Mucosa of gallbladder (tissue), 1 donor: ENCODE data around the gene APOO. TPM values are rescaled to one million over a fixed set of nuclear protein-coding genes. Genes with fewer than 3 reads are reported as not detected.

Experiments
- DNase-seq: peaks from one replicate; pipeline ENCODE4 v3.0.0-alpha.2; 2020; ENCODE audit warnings: low spot score
- total RNA-seq: library from RNA; stranded (reverse); gene quantifications from one replicate; pipeline ENCODE4 v1.2.1, GENCODE V29; 2021
- donor health status: DM: no; HTN: no; CAD: no.

Gene APOO
- total RNA-seq = 26.2 TPM

DNA sequence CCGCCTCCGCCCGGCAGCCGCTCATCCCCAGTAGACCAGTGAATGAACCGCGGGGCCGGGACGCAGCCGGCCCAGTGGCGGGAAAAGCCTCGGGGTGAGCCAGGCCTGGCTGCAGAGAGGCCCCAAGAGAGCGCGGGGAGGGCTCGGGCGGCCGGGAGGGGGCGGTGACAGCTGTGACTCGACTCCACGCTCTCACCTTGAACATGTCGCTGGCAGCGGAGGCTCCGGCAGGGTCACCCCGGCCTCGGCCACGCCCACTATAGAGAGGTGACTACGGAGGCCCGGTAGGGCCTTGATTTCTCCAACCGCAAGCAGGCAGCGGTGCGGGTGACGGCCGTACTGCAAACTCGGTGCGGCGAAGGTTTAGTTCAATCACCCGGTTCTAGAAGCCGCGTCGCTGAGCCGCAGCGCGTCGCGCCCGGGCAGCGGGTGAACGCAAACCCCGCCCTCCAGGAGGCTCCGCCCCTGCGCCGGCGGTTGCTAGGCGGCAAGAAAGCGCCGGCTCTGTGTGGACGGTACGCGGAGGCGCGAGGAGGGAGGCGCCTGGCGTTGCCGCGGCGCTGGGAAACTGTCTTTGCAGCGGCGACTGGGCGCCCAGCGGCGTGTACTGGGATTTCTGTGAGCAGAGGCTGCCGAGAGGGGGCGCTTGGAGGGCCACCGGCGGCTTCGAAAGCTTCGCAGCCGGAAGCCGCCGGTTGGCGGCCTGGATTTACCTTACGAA, at the start of gene APOO, which contains the start of gene CXorf58:
TSS of gene APOO (minus strand) at position 441 of the 721 bp plus-strand sequence. CDS start at position 205, 236 bp downstream.
TSS of gene CXorf58 (plus strand) at position 509 of the 721 bp plus-strand sequence. CDS start 2,297 bp downstream, outside the sequence.
- DNase-seq = peak; percentile 93

DNA sequence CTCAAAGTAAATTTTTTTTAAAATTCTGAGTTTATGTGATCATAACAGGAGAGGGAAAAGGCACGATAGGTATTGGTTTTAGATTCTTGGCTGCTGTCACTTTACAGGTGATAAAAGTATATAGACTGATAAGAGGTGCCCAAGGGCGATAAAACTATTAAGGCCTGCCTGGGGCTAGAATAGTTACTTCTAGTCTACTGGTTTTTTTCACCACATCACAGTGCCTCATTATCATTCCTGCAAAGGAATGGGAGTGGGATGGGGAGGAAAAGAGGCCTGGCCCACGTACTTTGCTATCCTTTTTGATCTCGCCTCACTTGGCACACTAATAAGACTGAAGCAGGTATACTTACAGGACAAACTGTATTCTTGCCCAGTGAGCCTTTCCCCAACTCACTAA, 46.7 kb upstream of the APOO start:
- DNase-seq = no peak

DNA sequence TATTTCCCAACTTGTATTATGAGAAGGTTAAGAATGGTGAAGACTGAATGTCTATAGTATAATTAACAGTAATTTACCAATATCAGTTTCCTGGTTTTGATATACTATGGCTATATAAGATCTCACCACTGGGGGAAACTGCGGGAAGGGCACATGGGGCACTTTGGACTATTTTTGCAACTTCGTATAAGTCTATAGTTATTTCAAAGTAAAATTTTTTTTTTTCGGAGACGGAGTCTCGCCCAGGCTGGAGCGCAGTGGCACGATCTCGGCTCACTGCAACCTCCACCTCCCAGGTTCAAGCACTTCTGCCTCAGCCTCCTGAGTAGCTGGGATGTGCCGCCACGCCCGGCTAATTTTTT, 46.2 kb upstream of the APOO start:
- DNase-seq = no peak

DNA sequence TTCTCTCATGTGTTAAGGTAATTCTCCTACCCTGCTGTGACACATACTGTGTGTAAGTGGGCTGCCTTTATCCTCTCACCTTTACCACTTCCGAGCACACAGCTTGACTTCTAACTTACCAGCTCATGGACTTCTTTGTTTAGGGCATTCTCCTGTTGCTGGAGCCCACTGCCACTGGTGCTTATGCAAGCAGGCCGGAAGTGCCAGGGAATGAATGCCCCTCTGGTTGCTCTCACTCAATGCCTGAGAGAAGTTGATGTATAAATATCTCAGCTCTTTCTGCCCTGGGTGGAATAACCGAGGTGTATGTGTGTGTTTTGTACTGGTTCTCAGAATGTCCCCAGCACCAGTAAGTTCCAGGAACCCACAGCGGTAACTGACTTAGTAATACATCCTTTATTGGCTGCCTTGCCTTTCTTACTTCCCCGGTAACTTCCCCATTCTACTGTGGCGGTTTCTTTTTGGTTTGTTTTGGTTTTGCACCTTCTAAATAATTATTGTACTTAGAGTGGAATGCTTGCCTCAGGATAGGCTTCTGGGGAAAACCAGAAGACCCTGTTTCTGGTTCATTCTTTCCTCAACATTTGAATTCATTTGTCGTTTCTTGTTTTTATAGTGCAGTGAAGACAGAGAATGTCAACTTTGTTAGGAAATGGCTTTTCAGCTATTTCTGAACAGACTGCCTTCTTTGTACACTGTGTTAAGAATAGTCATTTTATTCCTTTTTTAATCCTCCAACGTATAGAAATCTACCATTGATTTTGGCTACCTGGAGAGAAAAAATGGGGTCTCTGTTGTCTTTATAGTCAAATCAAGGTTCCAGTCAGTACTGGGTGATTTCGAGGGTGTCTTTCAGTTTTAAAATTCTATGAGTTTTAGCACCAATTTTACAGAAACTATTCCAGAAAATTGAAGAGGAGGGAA, 45.5 kb upstream of the APOO start:
- DNase-seq = no peak

DNA sequence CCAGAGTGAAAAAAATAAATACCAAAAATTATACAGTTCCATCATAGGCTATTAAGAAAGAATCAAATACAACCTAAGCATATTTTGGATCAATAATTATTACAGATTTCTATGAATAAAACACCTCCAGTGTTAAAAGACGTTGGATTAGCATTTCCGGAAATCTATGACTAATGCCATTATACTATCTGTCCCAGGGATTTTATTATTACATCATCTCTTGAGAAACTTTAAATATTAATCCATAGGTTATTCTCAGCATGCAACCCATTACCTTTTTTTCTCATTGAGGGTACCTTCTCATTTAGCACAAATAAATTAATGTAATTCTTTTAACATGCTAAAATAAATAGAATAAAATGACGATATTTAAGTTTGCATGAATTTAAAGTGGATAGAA, 44.7 kb upstream of the APOO start:
- DNase-seq = no peak

DNA sequence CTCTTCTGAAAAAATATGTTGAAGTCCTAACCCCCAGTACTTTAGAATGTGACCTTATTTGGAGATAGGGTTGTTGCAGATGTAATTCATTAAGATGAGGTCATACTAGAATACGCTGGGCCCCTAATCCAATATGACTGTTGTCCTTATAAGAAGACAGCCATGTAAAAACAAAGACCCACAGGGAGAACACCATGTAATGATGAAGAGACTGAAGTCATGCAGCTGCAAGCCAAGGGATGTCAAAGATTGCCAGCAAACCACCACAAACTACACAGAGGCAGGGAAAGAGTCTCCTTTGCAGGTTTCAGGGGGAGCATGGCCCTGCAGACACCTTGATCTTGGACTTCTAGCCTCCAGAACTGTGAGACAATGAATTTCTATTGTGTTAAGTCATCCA, 37.5 kb upstream of the APOO start:
- DNase-seq = no peak

DNA sequence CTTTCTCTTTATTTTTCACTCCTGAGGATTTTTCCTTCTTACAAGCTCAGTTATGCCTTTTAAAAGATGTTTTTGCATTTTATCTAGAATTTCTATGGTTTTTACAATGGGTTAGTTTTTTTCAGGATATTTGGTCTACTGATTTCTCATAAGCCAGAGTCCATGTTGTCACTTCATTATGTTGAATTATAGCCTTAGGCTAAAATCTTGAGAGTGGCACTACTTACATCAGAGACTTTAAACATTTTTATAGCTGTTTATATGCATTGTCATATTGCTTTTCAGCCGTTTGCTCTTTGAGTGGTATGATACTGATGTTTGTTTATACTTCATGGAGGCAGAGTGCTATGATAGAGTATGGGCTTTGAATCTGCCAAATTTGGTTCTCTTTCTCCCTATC, 36.5 kb upstream of the APOO start:
- no peak for DNase-seq

DNA sequence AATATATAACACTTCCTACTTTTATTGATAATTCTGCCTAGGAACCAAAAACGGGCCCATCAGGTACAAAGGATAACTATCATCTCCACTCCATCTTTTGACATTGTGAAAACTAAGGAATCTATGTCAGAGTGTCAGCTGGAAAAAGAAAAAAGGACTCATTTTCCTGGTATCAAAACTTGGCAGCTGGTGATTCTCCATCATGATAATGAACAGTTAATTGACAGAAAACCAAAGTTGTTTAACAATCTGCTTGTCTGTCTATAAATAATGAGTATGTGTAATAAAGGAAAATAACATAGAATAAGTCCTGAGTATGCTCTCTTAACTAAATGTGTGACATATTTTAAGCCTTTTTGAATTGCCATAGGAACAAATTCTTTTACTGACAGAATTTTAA, 31.5 kb upstream of the APOO start:
- DNase-seq = no peak

DNA sequence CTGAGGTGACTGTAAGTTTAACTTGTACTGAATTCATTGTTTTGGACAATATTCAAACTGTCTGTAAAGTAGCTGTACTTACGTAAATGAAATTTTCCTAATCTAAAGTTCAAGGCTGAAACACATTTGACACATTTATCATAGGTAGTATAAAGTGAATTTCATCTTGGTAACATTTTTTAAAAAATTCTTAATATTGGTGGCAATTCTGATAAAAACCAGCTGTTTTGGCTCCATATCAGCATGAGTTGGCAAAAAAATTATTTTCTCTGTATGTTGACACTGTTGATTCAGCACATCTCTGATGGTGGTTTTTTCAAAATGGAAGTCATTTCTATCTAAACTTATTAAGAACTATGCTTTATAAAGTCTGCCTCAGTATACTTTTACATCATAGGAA, 31.0 kb upstream of the APOO start:
- no peak for DNase-seq

DNA sequence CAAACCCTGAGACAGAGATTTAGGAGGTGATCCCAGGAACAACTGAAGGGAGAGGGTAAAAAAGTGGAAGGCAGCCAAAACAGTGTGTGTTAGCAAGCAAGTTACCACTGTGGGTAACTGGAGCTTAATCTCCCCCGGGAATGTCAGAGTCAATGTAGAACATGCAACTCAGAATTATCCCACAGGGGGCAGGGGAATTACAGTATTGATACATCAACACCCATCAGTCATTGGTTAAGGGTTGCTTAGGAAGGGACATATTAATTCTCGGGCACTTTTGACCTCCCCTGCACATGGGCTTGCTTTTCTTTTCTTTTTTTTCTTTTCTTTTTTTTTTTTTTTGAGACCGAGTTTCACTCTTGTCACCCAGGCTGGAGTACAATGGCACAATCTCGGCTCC, 29.4 kb upstream of the APOO start:
- no peak for DNase-seq

DNA sequence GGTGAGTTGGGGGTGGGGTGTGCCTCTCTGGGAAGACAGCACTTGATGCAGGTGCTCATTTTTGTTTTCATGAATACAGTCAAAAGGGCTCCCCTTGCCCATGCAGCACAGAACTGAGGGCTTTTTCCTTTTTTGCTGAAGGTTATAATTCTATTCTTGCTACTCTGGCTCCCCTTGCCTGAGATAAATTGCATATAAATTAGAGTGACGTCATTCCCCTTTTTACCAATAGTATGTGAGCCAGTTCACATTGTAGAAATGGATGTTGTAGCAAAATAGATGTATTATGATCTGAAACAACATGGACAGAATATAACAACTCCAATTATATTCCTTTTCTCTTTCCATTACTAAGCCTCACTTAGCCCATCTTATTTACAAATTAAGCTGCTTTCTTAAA, 28.4 kb upstream of the APOO start:
- DNase-seq = no peak

DNA sequence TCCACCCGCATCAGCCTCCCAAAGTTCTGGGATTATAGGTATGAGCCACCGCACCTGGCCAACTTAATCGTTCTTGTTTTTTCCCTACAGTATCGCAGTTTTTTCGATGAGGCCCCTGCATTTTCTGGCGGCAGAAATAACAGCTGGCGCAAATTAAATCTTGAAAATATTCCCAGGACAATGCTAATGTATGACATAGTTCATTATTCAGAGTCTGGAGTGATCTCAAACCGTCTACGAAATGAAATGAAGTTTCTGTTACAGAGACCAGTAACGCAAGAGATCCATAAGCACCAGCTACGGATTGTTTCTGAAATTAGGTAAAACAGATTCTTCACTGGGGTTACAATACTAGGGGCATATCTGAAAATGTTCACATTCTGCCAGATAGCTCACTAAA, 27.4 kb upstream of the APOO start:
- no peak for DNase-seq

DNA sequence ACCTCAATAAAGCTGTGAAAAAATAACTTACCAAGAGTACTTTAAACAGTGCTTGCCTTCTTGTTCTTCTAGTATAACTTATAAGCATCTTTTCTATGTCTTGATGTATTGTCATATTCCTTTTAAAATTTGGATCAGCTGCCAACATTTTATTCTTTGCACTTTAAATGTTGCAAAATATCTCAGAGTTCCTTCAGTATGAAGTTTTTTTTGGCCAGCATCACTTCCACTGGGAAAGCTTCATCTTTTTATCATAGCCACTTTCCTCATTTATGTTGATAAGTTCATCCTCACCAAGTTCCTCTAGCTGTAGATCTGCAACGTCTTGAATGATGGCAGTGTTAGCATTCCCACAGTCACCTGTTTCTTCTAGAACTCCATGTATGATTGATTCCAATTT, 24.3 kb upstream of the APOO start:
- no peak for DNase-seq

DNA sequence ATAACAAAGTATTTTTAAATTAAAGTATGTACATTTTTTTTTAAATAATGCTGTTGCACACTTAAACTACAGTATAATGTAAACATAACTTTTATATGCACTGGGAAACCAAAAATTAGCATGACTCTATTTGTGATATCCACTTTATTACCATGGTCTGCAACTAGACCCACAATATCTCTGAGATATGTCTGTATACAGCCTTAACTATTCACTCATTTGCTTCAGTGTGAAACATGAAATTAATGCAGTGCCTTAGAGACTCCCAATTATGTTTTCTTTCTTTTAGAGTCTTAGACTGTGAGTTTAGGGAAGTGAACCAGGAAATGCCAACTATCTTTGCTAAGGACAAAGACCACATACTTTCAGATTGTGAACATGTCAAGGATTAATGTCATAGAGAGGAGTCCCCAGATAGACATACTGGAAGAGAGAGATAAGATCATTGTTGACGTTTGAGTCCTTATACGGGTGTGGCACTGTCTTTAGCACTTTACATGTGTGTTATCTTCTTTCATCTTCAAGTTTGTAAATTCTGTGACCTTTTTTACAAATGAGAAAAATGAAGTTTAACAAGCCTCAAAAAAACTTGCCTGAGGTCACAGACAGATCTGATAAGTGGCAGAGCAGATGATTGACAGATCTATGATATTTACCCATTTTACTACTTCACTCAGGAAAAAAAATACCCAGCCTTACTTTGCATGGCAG, 23.3 kb upstream of the APOO start:
- DNase-seq = no peak

DNA sequence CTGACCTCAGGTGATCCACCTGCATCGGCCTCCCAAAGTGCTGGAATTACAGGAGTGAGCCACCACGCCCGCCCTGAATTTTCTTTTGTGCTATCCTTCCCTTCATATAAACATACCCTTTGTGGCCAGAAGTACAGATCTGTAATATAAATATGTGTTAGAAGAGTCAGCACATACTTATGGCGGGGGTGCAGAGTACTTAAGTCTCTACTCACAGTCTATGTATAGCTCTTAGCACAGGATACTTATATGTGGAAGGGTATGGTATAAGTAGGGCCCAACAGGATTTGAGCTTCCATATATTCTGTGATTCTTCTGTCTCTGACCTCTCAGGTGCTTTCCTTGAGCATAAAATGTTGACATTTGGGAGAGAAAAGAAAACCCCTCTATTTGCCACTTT, 18.3 kb upstream of the APOO start:
- DNase-seq = no peak

DNA sequence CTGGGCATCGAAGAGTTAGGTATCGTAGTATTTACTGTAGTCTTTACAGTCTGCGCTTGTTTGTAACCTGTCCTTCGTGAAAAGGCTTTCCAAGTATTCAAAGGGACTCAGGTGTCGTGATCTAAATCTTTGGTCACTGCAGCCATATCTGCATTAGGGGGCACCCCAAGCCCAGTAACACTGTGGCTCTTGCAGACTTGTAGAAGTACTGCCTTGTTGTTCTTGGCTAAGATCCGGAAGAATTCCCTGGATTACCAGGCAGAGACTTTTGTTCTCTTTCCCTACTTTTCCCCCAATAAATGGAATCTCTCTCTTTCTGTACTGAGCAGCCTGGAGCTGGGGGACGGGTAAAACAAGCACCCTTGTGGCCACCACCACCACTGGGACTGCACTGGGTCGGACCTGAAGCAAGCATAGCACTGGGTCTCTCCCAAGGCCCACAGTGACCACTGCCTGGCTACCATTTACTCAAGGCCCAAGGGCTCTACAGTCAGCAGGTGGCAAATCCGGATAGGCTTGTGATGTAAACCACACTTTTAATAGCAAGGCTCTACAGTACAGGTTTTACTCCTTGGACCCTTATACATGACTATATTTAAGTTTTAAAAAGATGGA, 12.1 kb upstream of the APOO start:
- peak; percentile 21 for DNase-seq

DNA sequence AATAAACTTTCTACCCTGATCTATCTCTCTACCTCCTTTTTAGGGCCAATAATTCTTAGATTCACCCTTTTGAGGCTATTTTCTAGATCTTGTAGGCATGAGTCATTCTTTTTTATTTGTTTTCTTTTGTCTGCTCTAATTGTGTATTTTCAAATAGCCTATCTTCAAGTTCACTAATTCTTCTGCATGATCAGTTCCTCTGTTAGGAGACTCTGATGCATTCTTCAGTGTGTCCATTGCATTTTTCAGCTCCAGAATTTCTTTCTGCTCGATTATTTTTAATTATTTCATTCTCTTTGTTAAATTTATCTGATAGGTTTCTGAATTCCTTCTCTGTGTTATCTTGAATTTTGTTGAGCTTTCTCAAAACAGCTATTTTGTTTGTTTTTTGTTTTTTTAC, 11.4 kb upstream of the APOO start:
- no peak for DNase-seq

DNA sequence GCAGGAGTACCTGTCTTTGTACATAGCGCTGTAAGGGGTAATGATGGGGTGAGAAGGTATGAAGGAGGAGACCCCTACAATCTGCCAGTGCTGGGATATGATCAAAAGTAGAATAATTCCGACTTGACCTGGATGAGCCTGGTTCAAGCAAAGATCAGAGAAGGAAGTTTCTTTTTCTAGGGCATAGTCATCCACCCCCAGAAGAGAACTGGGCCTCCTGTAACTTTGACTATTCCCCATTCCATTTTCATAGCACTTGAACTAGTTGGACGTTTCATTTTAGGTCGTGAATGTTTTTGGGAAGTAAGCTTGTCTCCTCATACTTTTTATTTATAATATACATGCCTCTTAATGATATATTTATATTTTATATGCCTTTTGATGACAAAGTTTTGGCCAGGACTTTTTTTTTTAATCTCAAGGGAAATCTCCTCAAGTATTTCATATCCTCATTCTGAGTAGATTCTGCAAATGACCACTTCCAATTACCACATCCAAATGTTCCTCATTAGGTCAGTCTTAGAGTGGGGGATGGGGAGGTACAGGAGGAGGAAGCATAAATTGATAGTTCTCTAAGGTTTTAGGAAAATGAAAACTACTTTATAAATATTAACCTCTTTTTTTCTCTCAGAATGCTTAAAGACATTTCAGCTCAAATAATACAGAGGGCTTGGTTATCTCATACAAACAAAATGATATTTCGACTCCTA, 3.5 kb upstream of the APOO start:
- DNase-seq = no peak

DNA sequence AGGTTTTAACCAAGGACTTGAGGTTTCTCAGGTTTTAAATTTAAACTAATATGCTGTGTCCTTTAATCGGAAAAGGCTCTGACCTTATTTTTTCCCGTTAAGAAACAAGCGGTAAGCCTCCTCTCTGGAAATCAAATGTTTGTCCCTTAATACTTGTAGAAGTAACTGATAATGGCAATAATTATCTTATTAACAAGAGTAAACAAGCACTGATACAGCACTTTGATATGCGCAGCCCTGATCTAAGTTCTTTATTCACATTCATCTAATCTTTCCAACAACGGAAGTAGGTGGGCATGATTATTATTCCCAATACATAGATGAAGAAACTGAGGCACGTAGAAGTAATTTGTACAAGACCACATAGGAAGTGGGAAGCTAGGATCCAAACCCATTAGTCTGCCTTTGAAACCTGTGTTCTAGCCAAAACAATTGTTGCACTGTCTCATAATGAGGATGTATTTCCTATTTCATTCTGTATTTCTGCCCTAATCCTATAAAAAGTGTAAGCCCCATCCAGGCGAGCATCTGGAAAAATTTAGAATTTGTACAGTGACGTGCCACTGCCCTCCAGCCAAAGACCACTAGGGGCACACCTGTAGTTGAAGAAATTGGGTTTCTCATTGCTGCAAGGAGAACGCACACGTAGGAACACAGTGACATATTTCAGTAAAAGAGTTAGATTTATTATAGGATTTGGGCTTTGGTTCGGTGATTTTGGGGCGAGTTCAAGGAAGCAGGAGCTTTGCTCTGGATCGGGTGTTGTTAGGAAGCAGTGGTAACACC, 674 bp upstream of the APOO start:
- DNase-seq = no peak

DNA sequence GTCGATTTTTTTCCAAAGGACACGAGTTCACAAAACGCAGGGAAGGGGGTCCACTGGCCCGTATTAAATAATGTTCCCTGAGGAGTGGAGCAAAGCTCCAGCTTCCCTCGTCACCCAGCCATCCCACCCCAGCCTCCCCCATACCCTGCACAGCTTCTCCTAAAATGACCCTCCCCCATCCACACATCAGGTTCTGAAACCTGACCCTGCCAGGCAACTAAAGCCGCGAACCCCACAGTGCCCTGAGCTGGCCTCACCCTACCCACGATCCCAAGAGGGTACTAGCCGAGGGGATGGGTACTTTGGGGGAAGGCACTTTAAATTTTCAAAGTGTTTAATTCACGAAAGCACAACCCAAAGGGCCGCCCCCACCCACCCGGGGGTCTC, 634 bp downstream of the APOO start:
- DNase-seq = no peak

DNA sequence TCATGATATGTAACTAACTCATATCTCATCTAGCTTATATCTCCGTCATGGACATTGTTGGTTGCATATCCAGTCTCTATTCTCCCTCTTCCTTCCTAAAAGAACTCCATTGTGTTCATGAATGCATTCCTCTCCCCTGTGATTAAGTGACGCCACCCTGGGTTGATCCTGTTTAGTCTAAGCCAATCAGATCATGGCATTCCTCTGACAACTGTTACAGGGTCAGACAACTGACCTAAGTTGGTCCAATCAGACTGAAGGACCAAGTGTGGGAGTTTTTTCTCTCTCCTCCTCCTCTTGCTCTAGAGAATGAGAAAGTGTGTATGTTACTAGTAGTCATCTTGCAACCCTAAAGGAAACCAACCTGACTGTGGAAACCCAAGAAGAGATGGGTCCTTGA, 3.6 kb downstream of the APOO start:
- DNase-seq = no peak
